ENCODE measurements around the gene RAB14.

- TF ChIP-seq CTCF (IDR thresholded peaks at IDR 0.05; ENCODE audit: poor library complexity, severe bottlenecking): no peak
- TF ChIP-seq TAF1 (IDR thresholded peaks at IDR 0.05; ENCODE audit: low read depth): no peak
- TF ChIP-seq POLR2AphosphoS5 (IDR thresholded peaks at IDR 0.05): no peak
- TF ChIP-seq RAD21 (conservative IDR thresholded peaks at IDR 0.05): no peak
- TF ChIP-seq EP300 (conservative IDR thresholded peaks at IDR 0.05; ENCODE audit: poor library complexity, severe bottlenecking): no peak
Measured at GRCh38 chr9:121230256-121230655, 28.6 kb upstream of the RAB14 start.
